Endothelial cell (in vitro differentiated cells): ENCODE data around the gene PDIA2. TPM values are rescaled to one million over a fixed set of nuclear protein-coding genes. Genes with fewer than 3 reads are reported as not detected.

Experiments
- DNase-seq: peaks from one replicate; pipeline ENCODE4 v3.0.0; 2021; ENCODE audit warnings: low spot score
- H3K27ac Mint-ChIP-seq: one replicate; pipeline ENCODE4 v1.8.0; 2021; ENCODE audit warnings: mixed read lengths, inconsistent platforms; ENCODE audit not compliant: unreplicated experiment
- H3K27me3 Mint-ChIP-seq: one replicate; pipeline ENCODE4 v1.8.0; 2021; ENCODE audit warnings: mild to moderate bottlenecking, moderate library complexity, mixed read lengths, inconsistent platforms; ENCODE audit not compliant: unreplicated experiment
- H3K36me3 Mint-ChIP-seq: one replicate; pipeline ENCODE4 v1.8.0; 2021; ENCODE audit warnings: mild to moderate bottlenecking, low read depth, mixed read lengths, inconsistent platforms; ENCODE audit not compliant: unreplicated experiment
- H3K4me1 Mint-ChIP-seq: one replicate; pipeline ENCODE4 v1.8.0; 2021; ENCODE audit warnings: mild to moderate bottlenecking, mixed read lengths, inconsistent platforms; ENCODE audit not compliant: unreplicated experiment
- H3K4me3 Mint-ChIP-seq: one replicate; pipeline ENCODE4 v1.8.0; 2021; ENCODE audit warnings: mild to moderate bottlenecking, mixed read lengths, inconsistent platforms; ENCODE audit not compliant: unreplicated experiment
- H3K9me3 Mint-ChIP-seq: one replicate; pipeline ENCODE4 v1.8.0; 2021; ENCODE audit warnings: mixed read lengths, inconsistent platforms; ENCODE audit not compliant: unreplicated experiment
- CTCF ChIP-seq: fragments of 200-600 bp; sonication (generic); IDR thresholded peaks from one replicate; pipeline ENCODE4 v1.5.0; 2021; ENCODE audit warnings: antibody characterized with exemption; ENCODE audit not compliant: unreplicated experiment
- total RNA-seq: library from RNA; stranded (reverse); fragmentation: NEBNext Ultra II Directional; extraction: Animal tissue kit (Norgen Biotek cat#: 25700); gene quantifications from one replicate; pipeline ENCODE4 v1.2.1, GENCODE V29; 2021; ENCODE audit not compliant: unreplicated experiment

PDIA2 gene
- total RNA-seq, 1 donor from 2014 or later, result not detected

- Mint-ChIP-seq H3K27ac (no peak overlapping the region), H3K27me3 (peaks cover 2% of the 10 kb centered on the region), H3K4me3 (peak overlapping the region; percentile 77)
Observed at GRCh38 chr16:287981-288920, 5.3 kb downstream of the PDIA2 start.

GRCh38 chr16:289395-289997 is 6.5 kb downstream of the PDIA2 start:
- Mint-ChIP-seq H3K9me3 (no peaks in the 10 kb centered on the region), H3K36me3 (peaks cover 7% of the 10 kb centered on the region), H3K4me3 (no peak overlapping the region), H3K27me3 (peaks cover 2% of the 10 kb centered on the region), H3K27ac (no peak overlapping the region), H3K4me1 (no peaks in the 10 kb centered on the region)
- no peak for DNase-seq
- no peak for TF ChIP-seq CTCF

More at GRCh38 chr16:287981-288920, 5.3 kb downstream of the PDIA2 start:
- H3K36me3 Mint-ChIP-seq, result peaks cover 7% of the 10 kb centered on the region
- H3K9me3 Mint-ChIP-seq, result no peaks in the 10 kb centered on the region
- no peak for TF ChIP-seq CTCF
- no peaks in the 10 kb centered on the region for H3K4me1 Mint-ChIP-seq
- DNase-seq, result no peak

GRCh38 chr16:290015-290680 is 7.2 kb downstream of the PDIA2 start:
- H3K4me1 Mint-ChIP-seq, result no peaks in the 10 kb centered on the region
- no peak overlapping the region for H3K4me3 Mint-ChIP-seq
- H3K36me3 Mint-ChIP-seq, result peaks cover 7% of the 10 kb centered on the region
- no peak for TF ChIP-seq CTCF
- H3K9me3 Mint-ChIP-seq, result no peaks in the 10 kb centered on the region
- no peak overlapping the region for H3K27ac Mint-ChIP-seq
- no peak for DNase-seq
- H3K27me3 Mint-ChIP-seq, result peaks cover 2% of the 10 kb centered on the region

GRCh38 chr16:290681-291405 is 7.9 kb downstream of the PDIA2 start:
- DNase-seq, result no peak
- Mint-ChIP-seq H3K4me3 (no peak overlapping the region), H3K36me3 (peaks cover 7% of the 10 kb centered on the region), H3K27me3 (peaks cover 3% of the 10 kb centered on the region), H3K9me3 (no peaks in the 10 kb centered on the region), H3K27ac (no peak overlapping the region), H3K4me1 (no peaks in the 10 kb centered on the region)
- no peak for TF ChIP-seq CTCF
